Common myeloid progenitor, CD34-positive (primary cell): ENCODE results near the gene TEX54.
"Not testable (repeated sequence)": the region's sequence is repeated elsewhere in the genome, so short reads cannot be mapped to it uniquely, and the experiment has no call there.

ENCODE experiments used
- CTCF ChIA-PET: fragments of 350-600 bp; sonication (Branson Sonifier 250); formaldehyde crosslinking; loops from one replicate; lab custom pipeline; 2021; ENCODE audit warnings: antibody characterized with exemption; lab: Charles Lee
- POLR2A ChIA-PET: fragments of 350-600 bp; sonication (Branson Sonifier 250); formaldehyde crosslinking; loops from one replicate; lab custom pipeline; 2021; ENCODE audit warnings: antibody characterized with exemption; lab: Charles Lee
- DNase-seq, 3 donors: peaks; one replicate each; pipeline versions ENCODE4 v3.0.0 to v3.0.0-alpha.2; 2013
- H3K27ac ChIP-seq, 2 experiments: 1 replicate in 1 of 2; 2 replicates in 1 of 2; pipeline ENCODE4 v1.7.0; 2013; ENCODE audit warnings: inconsistent platforms in 2 of 2, low read length in 2 of 2, mild to moderate bottlenecking in 2 of 2, low read depth in 1 of 2, moderate library complexity in 1 of 2; ENCODE audit not compliant: severe bottlenecking in 2 of 2, insufficient read depth in 1 of 2, poor library complexity in 1 of 2
- H3K27me3 ChIP-seq, 5 experiments: replicated peaks in 2 of 5; 1 replicate in 3 of 5; 2 replicates in 2 of 5; pipeline versions ENCODE4 v1.6.1 to v1.7.0; 2013; ENCODE audit warnings: low read length in 4 of 5, mild to moderate bottlenecking in 2 of 5, moderate library complexity in 2 of 5, inconsistent platforms in 1 of 5; ENCODE audit not compliant: insufficient read depth in 5 of 5, control insufficient read depth in 4 of 5
- H3K36me3 ChIP-seq, 4 experiments: 1 replicate in 2 of 4; 2 replicates in 2 of 4; pipeline versions ENCODE4 v1.6.1 to v1.7.0; 2013; ENCODE audit warnings: low read length in 3 of 4, control low read depth in 1 of 4, mild to moderate bottlenecking in 1 of 4; ENCODE audit not compliant: control insufficient read depth in 4 of 4, insufficient read depth in 4 of 4
- H3K4me1 ChIP-seq, 4 experiments: 1 replicate in 3 of 4; 2 replicates in 1 of 4; pipeline versions ENCODE4 v1.6.1 to v1.7.1; 2013; ENCODE audit warnings: low read length in 3 of 4, mild to moderate bottlenecking in 3 of 4, control low read depth in 1 of 4, inconsistent platforms in 1 of 4, moderate library complexity in 1 of 4; ENCODE audit not compliant: control insufficient read depth in 4 of 4, insufficient read depth in 4 of 4; ENCODE audit errors: control extremely low read depth in 1 of 4
- H3K4me3 ChIP-seq, 7 experiments: 1 replicate in 4 of 7; 2 replicates in 3 of 7; pipeline versions ENCODE4 v1.5.1 to v1.7.0; 2013; ENCODE audit warnings: mild to moderate bottlenecking in 7 of 7, low read length in 6 of 7, moderate library complexity in 6 of 7, inconsistent platforms in 2 of 7, low read depth in 2 of 7, control low read depth in 1 of 7; ENCODE audit not compliant: insufficient read depth in 4 of 7, control insufficient read depth in 1 of 7; ENCODE audit errors: extremely low read depth in 1 of 7
- H3K9me3 ChIP-seq, 5 experiments: 1 replicate in 4 of 5; 2 replicates in 1 of 5; pipeline versions ENCODE4 v1.6.1 to v1.7.1; 2013; ENCODE audit warnings: low read length in 4 of 5, mild to moderate bottlenecking in 2 of 5, inconsistent platforms in 1 of 5, low read depth in 1 of 5, moderate library complexity in 1 of 5; ENCODE audit not compliant: control insufficient read depth in 4 of 5, insufficient read depth in 2 of 5; ENCODE audit errors: control extremely low read depth in 1 of 5
- WGBS: methylation state at CpG from one replicate; pipeline ENCODE4 v1.1.5; 2013; ENCODE audit not compliant: insufficient coverage; 5-methylcytosine and 5-hydroxymethylcytosine counted together

TEX54 gene

DNA sequence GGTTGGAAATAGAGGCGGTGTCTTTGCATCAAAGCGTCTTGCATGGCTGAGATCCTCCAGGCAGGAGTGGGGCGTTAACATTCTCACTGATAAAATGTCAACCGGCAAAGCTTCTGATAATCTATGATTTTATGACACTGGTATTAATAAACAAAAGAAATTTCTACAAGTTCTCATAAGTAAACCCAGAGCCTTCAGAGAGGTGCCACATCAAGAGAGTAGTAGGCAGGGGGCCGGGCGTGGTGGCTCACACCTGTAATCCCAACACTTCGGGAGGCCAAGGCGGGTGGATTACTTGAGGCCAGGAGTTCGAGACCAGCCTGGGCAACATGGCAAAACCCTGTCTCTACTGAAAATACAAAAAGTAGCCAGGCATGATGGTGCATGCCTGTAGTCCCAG lies 10.2 kb upstream of the TEX54 start:
- WGBS = 94% methylated on average over 6 of the region's 9 CpGs
- not testable (repeated sequence) for H3K27me3 ChIP-seq, H3K9me3 ChIP-seq, DNase-seq, H3K36me3 ChIP-seq
- ChIA-PET POLR2A (interaction anchor here (4.9 kb wide), 1 partner anchor 11 kb away, joined by 121 read pairs; no protein-coding TSS in a partner anchor), CTCF (interaction anchor here (0.8 to 1.3 kb wide), 4 partner anchors 8 to 95 kb away, joined by 3 to 5 read pairs (median 3); no protein-coding TSS in a partner anchor)
- Histone ChIP-seq H3K4me1 (peaks cover 8 to 33% (median 25%) of the 10 kb centered on the region in 4 experiments), H3K4me3 (peak overlapping the region in 5 of 7 experiments; percentile 61 to 99 (median 93)), H3K27ac (peak overlapping the region in 1 of 2 experiments; percentile 99)

DNA sequence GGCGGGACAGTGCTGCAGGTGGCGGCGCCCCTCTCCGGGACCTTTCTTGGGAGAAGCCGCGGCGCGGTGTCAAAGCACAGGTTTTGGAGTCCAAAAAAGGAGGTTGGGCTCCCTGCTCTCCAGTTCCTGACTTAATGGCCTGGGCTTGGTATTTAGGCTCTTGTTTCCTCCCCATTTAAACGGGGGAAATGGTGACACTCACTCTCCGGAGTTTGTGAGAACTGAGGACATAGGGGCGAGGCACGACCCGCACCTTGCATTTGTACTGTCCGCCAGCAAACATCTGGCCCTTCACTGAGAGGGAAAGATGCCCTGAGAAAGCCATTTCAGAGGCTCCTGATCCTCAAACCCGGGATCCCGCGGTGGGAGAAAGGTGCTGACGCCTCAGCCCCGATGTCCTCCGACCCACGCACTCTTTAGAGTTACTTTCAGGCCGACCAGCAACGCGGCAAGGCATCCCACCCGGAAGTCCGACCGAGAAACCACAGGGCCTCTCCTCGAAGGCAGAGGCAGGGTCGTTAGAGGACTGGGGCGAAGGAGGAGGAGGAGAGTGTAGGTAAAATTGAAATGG lies 9.6 kb upstream of the TEX54 start:
- peak overlapping the region; percentile 98 to 99 for H3K27ac ChIP-seq
- H3K36me3 ChIP-seq = peaks cover 0 to 5% (median 2%) of the 10 kb centered on the region in 4 experiments
- no peaks in the 10 kb centered on the region for H3K27me3 ChIP-seq
- POLR2A ChIA-PET = interaction anchor here (0.6 to 4.9 kb wide), 13 partner anchors 11 to 251 kb away, joined by 3 to 121 read pairs (median 10); partner anchors contain the start of genes C11orf98, CSKMT, NXF1 and SLC3A2
- WGBS = 2% methylated on average over 25 of the region's 30 CpGs
- peak in 2 of 3 donors; percentile 24 to 30 for DNase-seq
- H3K9me3 ChIP-seq = no peaks in the 10 kb centered on the region
- peaks cover 8 to 37% (median 25%) of the 10 kb centered on the region in 4 experiments for H3K4me1 ChIP-seq
- CTCF ChIA-PET = interaction anchor here (0.8 to 1.3 kb wide), 4 partner anchors 9 to 94 kb away, joined by 3 to 5 read pairs (median 3); no protein-coding TSS in a partner anchor
- peak overlapping the region; percentile 44 to 99 (median 64) for H3K4me3 ChIP-seq

DNA sequence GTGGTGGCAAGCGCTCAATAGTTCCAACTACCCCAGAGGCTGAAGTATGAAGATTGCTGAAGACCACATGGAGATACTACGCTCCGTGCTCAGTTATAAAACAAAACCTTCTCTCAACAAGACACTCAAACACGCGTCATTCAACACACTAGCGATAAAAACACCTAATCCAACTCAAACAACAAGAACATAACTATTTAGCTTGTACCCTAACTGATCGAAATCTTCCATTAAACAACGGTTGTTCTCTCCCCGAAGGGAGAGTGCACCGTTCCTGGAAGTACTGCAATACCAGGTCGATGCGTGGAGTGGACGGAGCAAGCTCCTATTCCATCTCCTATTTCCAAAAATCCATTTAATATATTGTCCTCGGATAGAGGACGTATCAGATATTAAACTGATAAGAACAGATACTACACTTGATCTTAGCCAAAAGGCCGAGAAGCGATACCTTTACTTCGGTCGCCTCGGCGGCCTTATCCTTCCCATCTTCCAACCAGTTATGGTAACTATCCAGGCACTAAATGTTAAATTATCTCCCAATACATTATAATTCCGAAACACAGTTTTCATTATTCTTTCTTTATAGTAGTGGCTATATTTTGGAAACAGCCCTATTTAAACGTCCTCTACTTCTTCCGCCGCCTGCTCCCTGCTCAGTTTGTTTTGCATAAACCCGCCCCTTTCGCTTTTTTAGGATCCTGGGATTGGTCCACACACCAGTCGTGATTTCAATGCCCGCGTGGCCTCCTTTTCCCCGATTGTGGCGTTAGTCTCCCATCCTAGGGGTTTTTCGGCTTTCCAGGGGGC lies 8.9 kb upstream of the TEX54 start:
- ChIA-PET CTCF (interaction anchor here (0.7 to 2.1 kb wide), 11 partner anchors 9 to 282 kb away, joined by 3 to 7 read pairs (median 3); partner anchors contain the start of genes POLR2G, STX5 and TEX54), POLR2A (interaction anchor here (0.6 to 4.9 kb wide), 33 partner anchors 11 to 997 kb away, joined by 3 to 121 read pairs (median 6); partner anchors contain the start of genes C11orf98, CSKMT, HNRNPUL2 and INTS5)
- DNase-seq = peak; percentile 93 to 98 (median 98)
- 0% methylated on average over 24 of the region's 33 CpGs for WGBS
- Histone ChIP-seq H3K4me3 (peak overlapping the region; percentile 44 to 99 (median 64)), H3K9me3 (no peaks in the 10 kb centered on the region), H3K27ac (peak overlapping the region; percentile 98 to 99), H3K4me1 (peaks cover 8 to 37% (median 25%) of the 10 kb centered on the region in 4 experiments), H3K27me3 (no peaks in the 10 kb centered on the region), H3K36me3 (peaks cover 0 to 9% (median 3%) of the 10 kb centered on the region in 4 experiments)

DNA sequence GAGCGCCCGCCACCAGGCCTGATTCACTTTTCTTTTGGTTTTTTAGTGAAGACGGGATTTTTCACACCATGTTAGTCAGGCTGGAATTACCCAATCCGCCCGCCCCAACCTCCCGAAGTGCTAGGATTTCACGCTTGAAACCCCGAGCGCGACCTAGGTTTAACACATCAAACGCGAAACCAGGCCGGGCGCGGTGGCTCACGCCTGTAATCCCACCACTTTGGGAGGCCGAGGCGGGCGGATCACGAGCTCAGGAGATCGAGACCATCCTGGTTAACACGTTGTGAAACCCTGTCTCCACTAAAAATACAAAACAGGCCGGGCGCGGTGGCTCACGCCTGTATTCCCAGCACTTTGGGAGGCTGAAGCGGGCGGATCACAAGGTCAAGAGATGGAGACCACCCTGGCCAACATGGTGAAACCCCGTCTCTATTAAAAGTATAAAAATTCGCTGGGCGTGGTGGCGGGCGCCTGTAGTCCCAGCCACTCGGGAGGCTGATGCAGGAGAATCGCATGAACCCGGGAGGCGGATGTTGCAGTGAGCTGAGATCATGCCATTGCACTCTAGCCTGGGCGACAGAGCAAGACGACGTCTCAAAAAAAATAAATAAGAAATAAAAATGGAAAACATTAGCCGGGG lies 8.2 kb upstream of the TEX54 start:
- H3K4me3 ChIP-seq = peak overlapping the region; percentile 26 to 99 (median 96)
- not testable (repeated sequence) for H3K9me3 ChIP-seq, H3K27me3 ChIP-seq
- peaks cover 8 to 37% (median 25%) of the 10 kb centered on the region in 4 experiments for H3K4me1 ChIP-seq
- CTCF ChIA-PET = interaction anchor here (0.7 to 2.1 kb wide), 12 partner anchors 8 to 281 kb away, joined by 3 to 7 read pairs (median 3); partner anchors contain the start of genes POLR2G, STX5, TEX54 and TMEM179B
- WGBS = 1% methylated on average over 34 of the region's 41 CpGs
- POLR2A ChIA-PET = interaction anchor here (0.6 to 4.9 kb wide), 33 partner anchors 10 to 998 kb away, joined by 3 to 121 read pairs (median 6); partner anchors contain the start of genes C11orf98, CSKMT, HNRNPUL2 and INTS5
- H3K27ac ChIP-seq = peak overlapping the region; percentile 78 to 99
- peak; percentile 72 to 83 (median 79) for DNase-seq
- peaks cover 5 to 17% (median 10%) of the 10 kb centered on the region in 4 experiments for H3K36me3 ChIP-seq

DNA sequence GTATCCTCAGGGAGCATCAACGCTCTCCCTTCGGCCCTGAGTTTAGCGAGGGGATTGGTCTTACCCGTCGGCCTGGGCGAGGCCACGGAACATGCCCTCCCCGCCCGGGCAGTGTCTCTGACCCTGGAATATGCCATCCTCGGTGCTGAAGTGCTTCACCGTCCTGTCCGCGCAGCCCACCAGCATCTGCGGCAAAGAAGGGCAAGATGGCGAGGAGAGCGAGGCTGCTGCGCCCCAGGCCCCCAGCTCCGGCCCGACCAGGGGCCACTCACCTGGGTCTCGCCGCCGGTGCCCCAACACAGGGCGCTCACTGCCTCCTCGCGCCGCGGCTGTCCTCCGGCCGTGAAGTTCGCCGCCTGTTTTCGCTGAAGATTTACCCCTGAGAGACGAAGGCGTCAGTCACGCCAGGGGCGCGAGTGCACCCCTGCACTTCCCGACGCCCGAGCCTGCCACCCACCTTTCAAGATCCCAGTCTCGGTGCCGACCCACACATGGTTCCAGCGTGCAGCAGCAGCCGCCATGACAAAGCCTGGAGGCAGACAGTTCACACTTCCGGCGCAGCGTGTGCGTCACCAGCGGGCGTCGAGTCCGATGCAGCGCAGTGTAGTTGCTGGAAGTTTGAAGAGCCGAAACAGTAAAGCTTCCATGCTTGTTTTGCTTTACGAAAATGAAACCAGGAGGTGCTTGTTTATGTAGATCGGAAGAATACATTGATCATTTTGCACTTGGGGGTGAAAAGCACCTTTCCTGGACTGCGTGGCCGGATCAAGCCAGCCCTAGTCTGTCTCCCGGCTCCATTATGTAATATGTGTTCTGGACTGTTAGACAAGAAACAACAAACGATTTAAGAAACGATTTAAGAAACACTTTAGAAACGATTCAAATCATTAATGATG lies 6.7 kb upstream of the TEX54 start, which contains the start of gene WDR74:
Gene WDR74, minus strand, starts transcription at position 541 of the 896 bp plus-strand sequence. Its CDS starts 20 bp downstream, at position 521.
- ChIA-PET POLR2A (interaction anchor here (0.6 to 4.9 kb wide), 8 partner anchors 8 to 939 kb away, joined by 3 to 121 read pairs (median 4); partner anchors contain the start of genes SLC3A2, STX5 and TMEM179B), CTCF (interaction anchor here (0.6 to 1.6 kb wide), 3 partner anchors 16 to 109 kb away, joined by 3 to 5 read pairs (median 3); no protein-coding TSS in a partner anchor)
- Histone ChIP-seq H3K27me3 (no peaks in the 10 kb centered on the region), H3K36me3 (peaks cover 12 to 32% (median 25%) of the 10 kb centered on the region in 4 experiments), H3K4me3 (peak within 1 kb of the TSS; percentile 88 to 99 (median 96)), H3K4me1 (peaks cover 8 to 37% (median 25%) of the 10 kb centered on the region in 4 experiments), H3K27ac (peak within 1 kb of the TSS; percentile 79 to 99), H3K9me3 (no peaks in the 10 kb centered on the region)
- peak; percentile 95 to 98 (median 97) for DNase-seq
- under 1% methylated on average over 59 of the region's 62 CpGs for WGBS
